Measurements from ENCODE around the gene AKAP12.

Gene AKAP12

DNA sequence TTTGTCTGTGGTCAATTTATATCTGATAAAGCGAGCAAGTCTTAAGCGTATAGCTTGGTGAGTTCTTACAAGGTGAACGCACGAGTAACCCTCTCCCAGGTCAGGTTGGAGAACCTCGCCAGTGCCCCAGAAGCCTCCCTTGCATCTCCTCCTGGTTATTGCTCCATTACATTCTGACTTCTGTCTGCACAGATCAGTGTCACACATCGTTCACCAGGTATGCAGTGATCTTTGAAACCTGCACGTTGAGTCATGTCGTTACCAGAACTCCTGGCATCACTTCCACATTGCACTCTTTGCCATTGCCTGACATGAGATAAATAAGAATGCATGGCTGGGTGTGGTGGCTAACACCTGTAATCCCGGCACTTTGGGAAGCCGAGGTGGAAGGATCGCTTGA lies 44.2 kb downstream of the AKAP12 start:
- no peak for DNase-seq

DNA sequence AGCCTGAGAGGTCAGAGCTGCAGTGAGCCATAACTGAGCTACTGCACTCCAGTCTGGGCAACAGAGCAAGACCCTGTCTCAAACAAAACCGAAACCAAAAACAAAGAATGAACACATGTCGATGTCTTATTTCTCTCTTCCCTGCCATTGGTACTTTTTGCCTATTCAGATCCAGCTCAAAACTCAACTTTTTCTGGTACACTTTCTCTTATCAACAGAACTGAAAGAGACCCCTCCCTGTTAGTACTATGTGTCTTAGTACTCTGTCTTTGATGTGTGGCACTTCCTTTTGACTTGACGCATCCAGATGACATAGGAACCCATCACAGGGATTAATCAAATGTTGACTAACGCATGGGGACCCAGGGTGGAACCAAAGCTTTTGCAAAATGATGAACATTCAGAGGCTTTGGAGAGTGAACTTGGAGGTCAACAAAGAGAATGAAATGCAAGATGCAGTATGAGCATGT lies 44.8 kb downstream of the AKAP12 start:
- DNase-seq = peak; percentile 29

DNA sequence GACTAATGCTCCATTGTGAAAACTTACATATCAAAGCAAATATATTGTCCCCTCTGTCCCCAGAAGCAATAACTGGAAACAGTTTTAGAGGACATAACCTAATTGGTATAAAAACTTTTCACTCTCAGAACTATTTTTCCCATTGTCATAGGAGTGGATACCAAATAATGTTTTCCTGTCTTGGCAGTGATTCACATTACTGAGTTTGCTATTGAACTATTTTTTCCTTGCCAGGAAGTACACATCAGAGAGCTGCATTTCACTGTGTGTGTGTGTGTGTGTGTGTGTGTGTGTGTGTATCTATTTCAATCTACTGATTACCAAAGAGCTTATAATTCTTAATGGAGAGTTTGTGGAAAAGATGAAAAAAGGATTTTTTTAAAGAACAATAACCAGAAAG lies 45.4 kb downstream of the AKAP12 start:
- no peak for DNase-seq

DNA sequence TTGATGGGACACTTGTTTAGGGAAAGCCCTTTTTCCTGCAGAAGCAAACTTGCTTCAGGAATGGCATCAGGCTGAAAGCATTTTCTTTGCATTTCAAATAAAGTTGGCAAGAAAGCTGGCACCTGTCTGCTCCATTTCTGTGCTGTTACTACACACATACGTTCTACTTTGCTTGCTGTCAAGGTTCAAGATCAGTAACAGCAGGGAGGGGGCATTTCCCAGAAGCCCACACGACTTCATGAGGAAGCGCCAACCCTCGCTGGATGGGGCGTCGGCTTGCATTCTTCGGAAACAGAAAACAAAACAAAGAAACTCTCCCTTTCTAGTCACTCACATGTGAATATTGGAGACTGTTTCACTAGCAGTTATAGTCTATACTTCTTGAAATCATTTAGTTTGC lies 46.4 kb downstream of the AKAP12 start:
- peak; percentile 52 for DNase-seq

DNA sequence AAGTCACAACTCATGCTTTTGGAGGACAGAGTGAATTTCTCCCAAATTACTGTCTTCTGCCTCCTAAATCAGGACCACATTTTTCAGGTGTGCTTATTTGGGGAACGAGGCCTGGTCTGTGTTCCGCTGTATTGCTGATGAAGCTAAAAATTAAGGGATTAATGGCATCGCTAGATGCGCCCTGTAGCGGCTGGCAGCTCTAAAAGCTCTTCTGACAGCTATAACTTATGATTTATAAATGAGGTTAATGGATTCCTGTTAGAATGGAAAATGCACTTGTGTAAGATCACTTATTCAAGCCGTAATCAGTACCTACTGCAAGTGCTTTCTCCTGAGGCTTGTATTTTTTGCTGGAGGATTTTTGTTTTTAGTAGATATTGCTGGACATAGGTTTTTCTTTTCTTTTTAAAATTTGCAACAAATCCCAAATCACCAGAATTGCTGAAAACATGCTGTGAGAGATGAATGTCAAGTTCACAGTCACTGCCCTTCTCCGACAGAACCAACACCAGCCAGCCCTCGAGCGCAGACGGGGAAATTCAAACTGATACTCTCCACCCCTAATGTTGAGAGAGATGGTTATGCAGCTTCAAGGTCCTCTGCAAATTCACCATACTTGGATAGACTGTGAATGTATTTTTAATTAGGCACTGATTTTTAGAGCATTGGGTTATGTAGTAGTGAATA lies 49.1 kb downstream of the AKAP12 start:
- no peak for DNase-seq

DNA sequence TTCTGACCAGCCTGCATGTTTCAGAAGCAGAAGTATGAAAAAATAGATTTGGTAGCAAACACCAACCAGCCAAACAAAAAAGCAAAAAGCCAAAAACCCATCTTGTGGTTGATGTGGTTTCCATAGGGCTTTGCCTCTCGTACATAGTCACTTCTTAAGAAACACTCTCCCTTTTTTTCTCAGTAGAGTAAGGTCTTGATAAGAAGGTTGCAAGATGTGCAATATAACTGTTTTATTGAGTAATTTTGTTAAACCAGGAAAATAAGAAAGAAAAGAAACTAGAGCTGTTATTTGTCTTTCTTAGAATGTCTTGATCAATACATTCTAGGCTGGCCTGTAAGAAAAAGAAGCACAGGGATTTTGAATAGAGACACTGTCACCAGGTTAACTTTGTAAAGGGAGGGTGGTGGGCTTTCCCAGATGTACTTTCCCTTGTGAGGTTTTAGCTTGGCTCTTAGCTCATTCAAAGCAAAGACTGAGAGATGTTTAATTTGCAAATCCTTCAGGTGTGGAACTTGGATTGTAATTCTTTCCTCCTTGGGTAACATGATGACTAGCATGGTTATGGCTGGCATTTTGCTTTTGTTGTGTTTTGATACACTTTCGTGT lies 49.7 kb downstream of the AKAP12 start:
- peak; percentile 89 for DNase-seq

DNA sequence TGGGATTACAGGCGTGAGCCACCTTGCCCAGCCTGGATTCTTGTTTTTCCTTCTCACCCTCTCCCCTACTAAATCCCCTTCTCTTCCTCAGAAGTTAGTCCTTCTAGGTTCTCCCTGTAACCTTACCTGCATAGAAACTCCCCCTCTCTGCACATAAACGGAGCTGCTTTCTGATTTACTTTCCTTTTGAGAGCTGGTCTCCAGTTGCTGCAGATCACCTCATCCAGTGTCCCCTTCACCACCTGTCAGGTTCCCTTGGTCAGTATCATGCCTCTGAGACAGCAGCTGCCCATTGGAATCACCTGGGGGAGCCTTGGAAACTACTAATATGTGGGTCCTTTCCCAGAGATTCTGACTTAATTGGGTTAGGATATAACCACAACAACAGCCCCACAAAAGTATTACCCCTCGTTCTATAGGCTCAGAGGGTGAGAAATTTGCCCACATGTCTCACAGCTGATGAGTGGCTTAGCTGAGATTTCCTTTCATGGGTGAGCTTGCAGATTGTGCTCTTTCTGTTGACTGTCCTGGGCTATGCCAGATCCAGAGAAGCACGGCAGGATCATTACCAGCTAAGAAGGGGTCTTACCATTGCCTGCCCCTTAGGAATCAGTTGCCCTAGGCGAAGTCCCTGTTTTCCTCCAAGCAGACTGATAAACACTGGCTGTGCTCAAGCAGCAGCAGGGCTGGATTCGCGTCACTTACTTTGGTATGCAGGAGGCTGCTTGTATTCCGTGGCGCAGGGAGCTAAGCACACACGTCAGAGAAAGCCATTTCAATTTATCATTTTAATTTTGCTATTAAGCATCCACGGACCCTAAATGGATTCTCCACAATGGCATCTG lies 51.3 kb downstream of the AKAP12 start:
- DNase-seq = no peak

DNA sequence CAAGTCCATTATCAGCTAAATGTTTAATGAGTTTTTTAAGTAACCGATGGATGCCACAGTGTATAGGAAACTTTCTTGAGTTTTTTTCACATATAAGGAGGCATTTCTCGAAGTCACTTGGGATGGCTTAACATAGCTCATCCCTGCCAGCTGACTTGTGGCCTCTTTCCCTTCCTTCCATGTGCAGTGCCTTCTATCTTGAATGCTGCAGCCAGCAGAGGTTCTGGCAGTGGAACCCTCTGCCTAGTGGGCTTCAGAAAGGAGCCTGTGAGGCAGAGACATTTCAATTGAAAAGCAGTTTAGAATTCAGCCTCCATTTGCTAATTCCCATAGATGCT lies 51.9 kb downstream of the AKAP12 start:
- no peak for DNase-seq

DNA sequence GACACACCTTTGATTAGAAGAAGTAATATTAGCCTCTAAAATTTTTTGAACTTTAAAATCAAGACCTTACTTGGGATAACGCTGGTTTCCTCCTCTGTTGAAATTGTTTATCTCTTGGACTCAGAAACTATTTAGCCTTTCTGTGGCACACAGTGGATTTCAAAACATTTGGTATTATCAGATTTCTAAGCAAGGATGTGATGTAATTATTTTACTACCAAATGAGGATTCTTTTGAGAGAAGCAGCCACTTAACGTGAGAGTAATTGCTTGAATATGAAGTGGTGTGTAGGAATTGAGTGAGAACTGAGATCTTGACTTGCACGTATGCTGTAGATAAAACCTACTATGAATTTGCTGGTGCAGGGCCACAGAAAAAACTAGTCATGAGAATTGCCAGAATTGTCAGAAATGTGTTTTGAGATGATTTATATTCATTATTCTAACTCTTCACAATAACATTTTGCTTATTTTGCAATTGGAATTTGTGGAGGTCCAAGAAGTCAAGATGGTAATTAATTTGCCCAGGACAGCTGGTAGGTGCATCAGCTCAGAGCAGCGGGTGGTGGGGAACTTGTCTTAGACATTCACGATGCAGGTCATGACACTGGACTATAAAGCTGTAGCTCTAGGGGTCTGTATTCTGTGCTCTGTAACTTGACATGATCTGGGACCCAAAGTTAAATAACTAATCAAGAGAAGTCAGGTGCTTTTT lies 53.4 kb downstream of the AKAP12 start:
- peak; percentile 74 for DNase-seq

DNA sequence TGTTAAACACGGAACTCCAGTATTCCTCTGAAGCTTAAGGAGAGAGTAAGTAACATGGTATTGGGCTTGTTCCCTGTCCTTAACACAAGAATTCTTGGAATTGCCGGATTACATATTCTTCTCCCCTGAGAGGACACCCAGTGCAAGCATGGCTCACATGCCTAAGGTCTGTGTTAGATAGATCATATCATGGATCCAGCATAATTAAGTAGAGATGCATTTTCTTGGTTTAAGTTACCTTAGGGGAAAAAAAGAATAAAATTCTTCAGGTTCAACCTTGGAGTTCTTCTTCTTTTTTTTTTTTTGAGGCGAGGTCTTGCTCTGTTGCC lies 53.9 kb downstream of the AKAP12 start:
- DNase-seq = no peak

DNA sequence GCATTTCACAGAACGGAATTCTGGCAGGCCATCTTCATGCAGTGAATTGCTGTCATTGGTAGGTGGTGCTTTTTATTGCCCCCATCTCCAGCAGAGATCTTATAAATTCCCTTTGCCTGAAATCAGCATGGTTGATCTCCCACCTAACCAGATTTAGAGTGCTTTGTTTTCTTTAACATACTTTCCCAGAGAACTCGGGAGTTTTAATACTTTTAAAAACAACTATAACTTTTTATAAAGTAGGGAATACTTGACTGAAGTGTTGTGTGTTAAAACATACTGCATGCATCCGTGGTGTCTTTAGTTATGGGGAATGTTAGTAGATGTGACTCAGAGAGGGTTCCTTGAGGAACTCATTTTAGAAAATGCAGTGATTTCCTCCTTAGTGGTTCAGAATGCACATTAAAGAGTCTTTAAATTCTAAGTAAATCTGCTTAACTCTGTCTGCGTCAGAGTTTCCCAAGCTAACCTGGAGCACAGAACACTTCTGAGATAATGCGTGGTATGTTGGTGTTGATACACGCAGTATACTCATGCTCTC lies 54.9 kb downstream of the AKAP12 start:
- no peak for DNase-seq

DNA sequence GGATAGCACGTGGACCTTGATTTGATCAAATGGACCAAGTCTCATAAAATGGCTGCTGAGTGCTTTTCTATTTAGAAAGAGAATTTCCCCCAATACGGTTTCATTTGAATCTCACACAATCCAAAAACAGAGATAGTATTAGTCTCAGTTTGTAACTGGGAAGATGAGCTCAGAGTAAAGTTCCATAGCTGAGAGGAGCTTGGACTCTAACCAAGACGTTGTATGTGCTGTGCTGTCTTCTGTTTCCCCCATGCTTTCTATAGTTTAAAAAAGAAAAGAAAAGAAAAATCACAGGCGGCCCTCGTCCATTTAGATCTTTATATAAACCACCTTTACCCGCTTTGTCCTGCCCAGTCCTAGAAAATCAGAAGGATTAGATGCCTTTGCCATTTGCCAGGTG lies 58.1 kb downstream of the AKAP12 start:
- no peak for DNase-seq

DNA sequence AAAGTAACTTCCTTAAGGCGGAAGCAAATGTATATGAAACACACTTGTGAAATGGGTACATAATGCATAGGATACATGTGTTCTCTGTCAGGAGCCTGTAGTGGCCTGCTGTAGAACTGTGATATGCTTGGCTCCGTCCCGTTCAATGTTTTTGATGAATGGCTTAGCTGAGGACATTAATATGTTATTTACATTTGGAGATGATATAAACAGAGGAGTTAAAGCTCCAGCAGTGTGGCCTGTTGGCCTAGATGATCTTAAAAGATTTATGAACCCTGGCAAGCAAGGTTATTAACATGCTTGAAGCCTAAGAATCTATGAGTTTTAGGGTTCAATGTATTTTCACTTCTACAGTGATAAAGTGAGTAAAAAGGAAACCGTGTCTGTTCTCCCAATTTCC lies 59.2 kb downstream of the AKAP12 start:
- DNase-seq = no peak

DNA sequence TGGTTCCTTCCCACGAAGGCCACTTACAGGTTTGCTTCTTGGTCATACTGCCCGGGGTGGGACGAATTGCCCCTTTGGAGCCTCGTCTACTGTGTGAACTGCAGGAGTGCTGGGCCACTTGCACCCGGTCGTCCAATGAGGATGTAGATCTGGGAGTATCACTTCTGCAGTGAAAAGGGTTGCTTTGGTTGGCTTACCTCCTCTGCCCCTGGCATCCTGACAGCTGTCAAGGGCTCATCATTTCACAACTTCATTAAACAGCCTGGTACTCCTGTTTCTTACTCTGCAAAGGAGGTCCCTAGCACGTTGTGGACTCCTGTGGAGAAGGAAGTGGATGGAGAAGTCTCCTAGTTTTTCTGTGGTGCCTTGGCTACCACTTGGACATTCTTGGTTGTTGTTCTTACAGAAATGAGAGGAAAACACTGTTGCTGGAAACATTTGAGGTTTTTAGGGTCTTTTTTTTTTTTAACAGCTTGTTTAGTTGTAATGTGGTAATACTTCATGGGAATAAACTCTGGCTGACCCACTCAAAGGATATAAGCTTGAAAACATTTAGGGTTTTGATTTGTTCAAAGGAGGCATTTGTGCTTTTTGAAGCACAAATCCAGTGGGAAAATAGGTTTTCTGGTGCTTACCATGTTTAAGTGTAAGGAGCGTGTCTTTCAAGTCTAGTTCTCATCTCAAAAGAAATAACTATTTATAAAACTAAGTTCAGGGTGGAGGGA lies 60.7 kb downstream of the AKAP12 start:
- no peak for DNase-seq

DNA sequence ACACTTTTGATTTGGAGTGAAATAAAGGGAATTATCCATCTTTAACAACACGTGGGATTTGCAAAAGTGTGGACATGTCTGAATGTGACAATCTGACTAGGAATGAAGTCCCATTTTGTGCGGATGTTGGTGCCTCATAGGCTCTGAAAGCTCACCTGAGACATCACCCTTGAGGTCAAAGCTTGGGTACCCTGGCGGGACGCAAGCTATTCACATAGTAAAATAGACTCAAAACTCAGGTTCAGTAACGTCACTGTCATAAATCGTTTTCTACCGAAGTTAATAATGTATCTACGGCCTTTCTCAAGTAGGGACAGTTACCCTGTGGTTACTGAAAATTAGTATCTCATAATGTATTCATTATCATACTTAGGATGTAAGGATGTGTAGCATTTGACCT lies 61.8 kb downstream of the AKAP12 start:
- no peak for DNase-seq

DNA sequence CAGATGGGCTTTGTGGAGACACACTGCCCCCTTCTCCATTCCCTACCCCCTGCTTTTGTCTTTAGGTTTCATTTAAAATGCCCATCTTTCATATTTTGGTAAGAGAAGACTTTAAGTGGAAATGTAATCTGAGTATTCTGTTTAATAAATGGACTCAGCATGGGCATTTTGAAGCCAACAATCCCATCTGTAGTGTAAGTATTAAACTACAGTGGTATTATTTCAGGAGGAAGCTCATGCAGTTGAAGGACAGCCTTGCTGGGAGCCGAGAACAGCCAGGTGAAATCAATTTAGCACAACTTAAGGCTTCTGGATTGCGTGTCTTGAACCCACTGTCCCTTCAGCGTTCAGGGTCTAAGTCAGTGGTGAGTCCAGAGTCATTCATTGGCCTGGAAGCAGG lies 63.5 kb downstream of the AKAP12 start:
- DNase-seq = no peak

DNA sequence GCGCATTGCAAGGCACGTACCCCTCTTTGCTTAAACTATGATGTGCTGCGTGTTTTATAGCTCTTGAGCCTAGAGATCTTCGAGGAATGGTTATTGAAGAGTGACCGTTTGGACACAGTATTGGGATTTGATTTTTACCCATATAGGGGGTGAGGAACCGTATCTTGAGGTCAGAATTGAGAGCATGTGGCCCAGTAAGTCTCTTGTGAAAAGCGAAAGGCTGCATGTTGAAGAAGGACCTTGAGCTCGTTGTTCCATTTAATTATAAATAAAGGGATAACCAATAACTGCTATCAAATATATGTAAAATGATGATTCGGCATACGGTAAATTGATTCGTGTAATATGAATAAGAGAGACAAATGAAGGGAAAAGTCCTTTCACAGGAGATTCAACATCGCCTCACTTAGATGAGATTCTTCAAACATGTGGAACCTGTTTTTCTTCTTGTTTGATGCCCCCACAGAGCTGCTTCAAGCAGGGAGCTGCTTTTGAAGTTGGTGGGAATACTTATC lies 66.6 kb downstream of the AKAP12 start:
- no peak for DNase-seq

DNA sequence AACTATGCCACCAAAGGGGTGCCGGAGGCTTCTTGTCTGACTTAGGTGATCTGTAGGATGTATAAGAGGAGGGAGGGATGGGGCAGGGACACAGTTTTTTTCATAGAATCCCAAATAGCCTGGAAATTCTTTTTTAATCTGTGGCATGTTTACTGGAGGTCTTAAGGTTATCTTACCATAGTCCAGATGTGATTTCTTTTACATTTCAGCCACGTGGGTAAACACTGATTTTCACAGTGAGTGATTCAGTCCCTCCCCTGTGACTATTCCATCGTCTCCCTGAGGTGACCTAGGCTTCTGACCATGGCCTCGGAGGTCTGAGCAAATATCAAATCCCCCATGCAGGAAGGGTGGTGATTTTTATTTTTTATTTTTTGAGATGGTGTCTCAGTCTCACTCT lies 67.7 kb downstream of the AKAP12 start:
- no peak for DNase-seq

DNA sequence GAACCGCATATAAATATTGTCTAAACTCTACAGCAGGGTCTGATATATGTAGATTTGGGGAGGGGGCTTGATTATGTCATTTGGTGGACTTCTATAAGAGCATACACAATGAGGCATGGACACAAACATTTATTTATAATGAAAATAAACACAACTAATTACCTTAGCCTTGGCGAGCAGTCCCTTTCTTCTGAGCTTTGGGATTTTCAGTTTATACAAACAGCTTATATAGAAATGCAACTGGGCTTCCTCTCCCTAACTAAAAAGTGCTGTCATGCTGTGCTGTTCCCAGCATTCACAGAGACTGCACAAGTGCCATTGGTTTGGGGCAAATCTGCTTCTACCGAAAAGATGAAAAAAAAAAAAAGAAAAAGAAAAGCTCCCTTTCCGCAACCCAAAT lies 69.9 kb downstream of the AKAP12 start:
- DNase-seq = no peak

DNA sequence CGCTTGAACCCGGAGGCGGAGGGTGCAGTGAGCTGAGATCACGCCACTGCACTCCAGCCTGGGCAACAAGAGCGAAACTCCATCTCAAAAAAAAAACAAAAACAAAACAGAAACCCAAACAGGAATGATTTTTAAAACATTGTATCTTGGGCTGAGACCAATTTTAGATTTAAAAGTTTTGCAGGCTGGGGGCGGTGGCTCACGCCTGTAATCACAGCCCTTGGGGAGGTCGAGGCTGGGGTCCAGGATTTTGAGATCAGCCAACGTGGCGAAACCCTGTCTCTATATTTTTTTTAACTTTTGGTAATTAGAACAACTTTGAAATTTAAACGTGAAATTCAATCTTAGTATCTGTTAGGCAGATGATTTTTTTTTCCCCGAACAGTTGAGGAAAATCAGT lies 70.5 kb downstream of the AKAP12 start:
- no peak for DNase-seq

DNA sequence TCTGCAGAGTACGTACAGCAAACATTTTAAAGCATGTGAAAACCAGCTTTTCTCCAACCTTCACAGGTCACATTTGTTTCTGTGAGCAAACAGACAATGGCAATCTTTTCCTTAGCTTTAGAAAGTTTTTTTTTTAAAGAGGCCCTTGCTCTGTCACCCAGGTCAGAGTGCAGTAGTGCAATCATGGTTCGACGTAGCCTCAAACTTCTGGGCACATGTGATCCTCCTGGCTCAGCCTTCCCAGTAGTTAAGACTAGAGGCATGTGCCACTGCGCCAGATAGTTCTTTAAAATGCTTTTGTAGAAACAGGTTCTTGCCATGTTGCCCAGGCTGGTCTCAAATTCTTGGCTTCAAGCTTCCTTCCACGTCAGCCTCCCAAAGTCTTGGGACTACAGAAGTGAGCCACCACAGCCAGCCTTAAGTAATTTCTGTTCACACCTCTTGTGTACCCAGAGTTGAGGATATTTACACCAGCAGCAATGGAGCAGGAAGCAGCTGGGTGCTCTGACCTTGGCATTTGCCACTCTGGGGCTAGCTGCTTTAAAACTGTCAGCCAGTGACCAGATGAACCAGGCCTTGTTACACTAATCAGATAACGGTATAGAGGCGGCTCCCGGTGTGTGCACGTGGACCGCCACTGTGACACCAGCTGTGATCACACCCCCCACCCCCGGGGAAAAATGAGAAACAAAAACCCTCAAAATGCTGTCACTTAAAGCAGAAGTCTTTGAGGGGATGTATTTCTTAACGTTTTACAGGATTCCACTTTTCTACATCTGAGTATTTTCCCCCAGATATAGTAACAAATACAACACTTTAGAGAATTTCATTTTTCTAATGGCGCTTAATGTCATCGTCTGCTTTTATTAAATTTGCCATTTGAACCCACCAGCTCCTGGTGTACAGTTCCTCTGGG lies 71.3 kb downstream of the AKAP12 start:
- peak; percentile 48 for DNase-seq
